Neural progenitor cell (in vitro differentiated cells): ENCODE results near the gene RHOC. TPM values are rescaled to one million over a fixed set of nuclear protein-coding genes. Genes with fewer than 3 reads are reported as not detected.

Source experiments
- DNase-seq: peaks from one replicate; pipeline ENCODE4 v3.0.0-alpha.2; 2016; ENCODE audit warnings: low spot score
- H2AFZ ChIP-seq: fragments of 200-600 bp; sonication (generic); replicated peaks from 2 replicates; pipeline ENCODE4 v1.6.1; 2016; ENCODE audit warnings: antibody characterized with exemption
- H3F3A ChIP-seq: fragments of 200-600 bp; sonication (generic); 2 replicates; pipeline ENCODE4 v1.6.1; 2016; ENCODE audit warnings: antibody characterized with exemption, low read depth
- H3K27ac ChIP-seq: fragments of 200-600 bp; sonication (generic); 2 replicates; pipeline ENCODE4 v1.5.1; 2016; ENCODE audit warnings: mild to moderate bottlenecking
- H3K27me3 ChIP-seq: fragments of 200-600 bp; sonication (generic); 2 replicates; pipeline ENCODE4 v1.6.1; 2016; ENCODE audit warnings: mild to moderate bottlenecking, moderate library complexity
- H3K36me3 ChIP-seq: fragments of 200-600 bp; sonication (generic); 2 replicates; pipeline ENCODE4 v1.5.1; 2016
- H3K4me1 ChIP-seq: fragments of 200-600 bp; sonication (generic); 2 replicates; pipeline ENCODE4 v1.6.1; 2016; ENCODE audit warnings: mixed run types
- H3K4me2 ChIP-seq: fragments of 200-600 bp; sonication (generic); 2 replicates; pipeline ENCODE4 v1.6.1; 2016
- H3K4me3 ChIP-seq: fragments of 200-600 bp; sonication (generic); 2 replicates; pipeline ENCODE4 v1.5.1; 2016
- H3K79me2 ChIP-seq: fragments of 200-600 bp; sonication (generic); 2 replicates; pipeline ENCODE4 v1.6.1; 2016; ENCODE audit warnings: low read depth
- H3K9ac ChIP-seq: fragments of 200-600 bp; sonication (generic); 2 replicates; pipeline ENCODE4 v1.6.1; 2016
- H3K9me3 ChIP-seq: fragments of 200-600 bp; sonication (generic); 2 replicates; pipeline ENCODE4 v1.5.1; 2016; ENCODE audit warnings: low read depth
- H4K20me1 ChIP-seq: fragments of 200-600 bp; sonication (generic); 2 replicates; pipeline ENCODE4 v1.6.1; 2016; ENCODE audit warnings: low read depth
- H3K27ac Mint-ChIP-seq: 3 replicates; pipeline ENCODE4 v1.8.0; 2021; ENCODE audit warnings: mixed read lengths
- H3K27me3 Mint-ChIP-seq: 2 replicates; pipeline ENCODE4 v1.8.0; 2022; ENCODE audit warnings: low read depth, mild to moderate bottlenecking, inconsistent platforms, moderate library complexity, mixed read lengths; ENCODE audit not compliant: insufficient read depth
- H3K36me3 Mint-ChIP-seq: 3 replicates; pipeline ENCODE4 v1.8.0; 2021; ENCODE audit warnings: mixed read lengths
- H3K4me1 Mint-ChIP-seq: 3 replicates; pipeline ENCODE4 v1.8.0; 2021; ENCODE audit warnings: mixed read lengths
- H3K4me3 Mint-ChIP-seq: 3 replicates; pipeline ENCODE4 v1.8.0; 2021; ENCODE audit warnings: mild to moderate bottlenecking, moderate library complexity, mixed read lengths
- H3K9me3 Mint-ChIP-seq: 3 replicates; pipeline ENCODE4 v1.8.0; 2020; ENCODE audit warnings: mixed read lengths
- CTCF ChIP-seq: fragments of 200-600 bp; sonication (generic); IDR thresholded peaks from 2 replicates; pipeline ENCODE4 v1.5.1; 2017; ENCODE audit warnings: antibody characterized with exemption, mild to moderate bottlenecking
- EZH2 ChIP-seq: fragments of 200-600 bp; sonication (generic); IDR thresholded peaks from 2 replicates; pipeline ENCODE4 v1.6.1; 2017; ENCODE audit warnings: antibody characterized with exemption, mild to moderate bottlenecking, moderate library complexity
- EZH2phosphoT487 ChIP-seq: fragments of 200-600 bp; sonication (generic); IDR thresholded peaks from 2 replicates; pipeline ENCODE4 v1.6.1; 2017; ENCODE audit warnings: antibody characterized with exemption
- total RNA-seq: library from RNA; depleted of rRNA; stranded (reverse); fragments of >200 nt; gene quantifications from 2 replicates; pipeline ENCODE4 v1.2.3, GENCODE V29; 2015; ENCODE audit warnings: low replicate concordance

The RHOC gene
- total RNA-seq, 1 donor from 2014 or later = 41.8 TPM

- Histone ChIP-seq H3K4me3 (peak within 1 kb of the TSS; percentile 60), H3K27me3 (peaks cover 82% of the 10 kb centered on the region), H3K27ac (no peak within 1 kb of the TSS), H2AFZ (peak within 1 kb of the TSS; percentile 52), H3K4me2 (peak within 1 kb of the TSS; percentile 91), H3K4me1 (peaks cover 25% of the 10 kb centered on the region), H3K36me3 (no peaks in the 10 kb centered on the region), H3K9ac (no peak within 1 kb of the TSS), H4K20me1 (peaks cover 15% of the 10 kb centered on the region), H3K79me2 (no peaks in the 10 kb centered on the region), H3F3A (peaks cover 14% of the 10 kb centered on the region), H3K9me3 (no peaks in the 10 kb centered on the region)
- TF ChIP-seq EZH2phosphoT487 (no peak), CTCF (no peak), EZH2 (peak; percentile 6)
- Mint-ChIP-seq H3K27me3 (peaks cover 35% of the 10 kb centered on the region), H3K36me3 (peaks cover 4% of the 10 kb centered on the region), H3K4me3 (peak within 1 kb of the TSS; percentile 89), H3K9me3 (no peaks in the 10 kb centered on the region), H3K4me1 (peaks cover 18% of the 10 kb centered on the region), H3K27ac (no peak within 1 kb of the TSS)
- DNase-seq = peak; percentile 92
These were observed 8.5 kb upstream of the RHOC start, which contains the start of gene PPM1J for GRCh38 chr1:112715264-112716053. Gene PPM1J, minus strand, starts transcription at chr1:112715332. Its CDS starts 31 bp downstream, at chr1:112715301.

GRCh38 chr1:112714313-112715263, 7.7 kb upstream of the RHOC start:
- no peaks in the 10 kb centered on the region for H3K36me3 ChIP-seq
- peaks cover 77% of the 10 kb centered on the region for H3K27me3 ChIP-seq
- peak overlapping the region; percentile 89 for H3K4me3 Mint-ChIP-seq
- TF ChIP-seq EZH2phosphoT487 (peak; percentile 58), CTCF (peak; percentile 29), EZH2 (peak; percentile 76)
- peaks cover 15% of the 10 kb centered on the region for H4K20me1 ChIP-seq
- H3K79me2 ChIP-seq = no peaks in the 10 kb centered on the region
- peaks cover 18% of the 10 kb centered on the region for H3K4me1 Mint-ChIP-seq
- peak overlapping the region; percentile 60 for H3K4me3 ChIP-seq
- H3K9ac ChIP-seq = no peak overlapping the region
- peaks cover 4% of the 10 kb centered on the region for H3K36me3 Mint-ChIP-seq
- H3K4me1 ChIP-seq = peaks cover 25% of the 10 kb centered on the region
- H3K27ac Mint-ChIP-seq = no peak overlapping the region
- H3K27me3 Mint-ChIP-seq = peaks cover 33% of the 10 kb centered on the region
- peak overlapping the region; percentile 52 for H2AFZ ChIP-seq
- H3K9me3 ChIP-seq = no peaks in the 10 kb centered on the region
- peak; percentile 59 for DNase-seq
- H3K4me2 ChIP-seq = peak overlapping the region; percentile 91
- H3K27ac ChIP-seq = no peak overlapping the region
- peaks cover 14% of the 10 kb centered on the region for H3F3A ChIP-seq
- no peaks in the 10 kb centered on the region for H3K9me3 Mint-ChIP-seq

- Histone ChIP-seq H4K20me1 (peaks cover 15% of the 10 kb centered on the region), H3K27ac (no peak overlapping the region), H3K4me2 (peak overlapping the region; percentile 91), H3F3A (peaks cover 14% of the 10 kb centered on the region), H3K9me3 (no peaks in the 10 kb centered on the region), H3K79me2 (no peaks in the 10 kb centered on the region), H2AFZ (peak overlapping the region; percentile 52), H3K4me3 (peak overlapping the region; percentile 60), H3K4me1 (peaks cover 25% of the 10 kb centered on the region), H3K27me3 (peaks cover 77% of the 10 kb centered on the region), H3K36me3 (no peaks in the 10 kb centered on the region), H3K9ac (no peak overlapping the region)
- no peak overlapping the region for H3K27ac Mint-ChIP-seq
- peak overlapping the region; percentile 89 for H3K4me3 Mint-ChIP-seq
- H3K4me1 Mint-ChIP-seq = peaks cover 18% of the 10 kb centered on the region
- H3K36me3 Mint-ChIP-seq = peaks cover 4% of the 10 kb centered on the region
- TF ChIP-seq EZH2phosphoT487 (no peak), EZH2 (no peak), CTCF (no peak)
- DNase-seq = peak; percentile 28
- peaks cover 30% of the 10 kb centered on the region for H3K27me3 Mint-ChIP-seq
- H3K9me3 Mint-ChIP-seq = no peaks in the 10 kb centered on the region
These were observed 6.8 kb upstream of the RHOC start for GRCh38 chr1:112713466-112714312.
